ENCODE data around the gene HTR2A.

HTR2A gene

DNA sequence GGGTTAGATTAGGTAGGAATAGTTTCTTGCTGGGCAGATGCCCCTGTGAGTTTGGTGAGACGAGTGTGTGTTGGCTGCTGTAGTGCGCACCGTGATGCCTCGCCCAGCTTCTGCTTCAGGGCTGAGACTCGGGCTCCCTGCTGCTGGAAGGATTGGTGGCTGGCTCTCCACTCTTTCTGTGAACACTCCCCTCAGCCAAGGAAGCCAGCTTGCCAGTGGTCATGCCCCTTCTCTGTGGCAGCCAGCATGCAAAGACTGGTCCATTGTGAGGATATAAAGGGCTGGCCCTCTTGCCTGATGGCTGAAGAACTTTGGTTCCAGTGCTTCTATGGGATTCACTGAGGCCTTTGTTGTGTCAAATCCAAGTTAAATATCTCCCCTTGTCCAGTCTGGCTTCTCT, 2.9 kb upstream of the HTR2A start:
- H3K79me2 ChIP-seq (ENCODE audit: low read length) = no peaks in the 10 kb centered on the region
- H3K27me3 ChIP-seq (replicated peaks; ENCODE audit: insufficient read depth, low read length) = no peaks in the 10 kb centered on the region
- no peak overlapping the region for H3K4me3 ChIP-seq (ENCODE audit: low read length)

DNA sequence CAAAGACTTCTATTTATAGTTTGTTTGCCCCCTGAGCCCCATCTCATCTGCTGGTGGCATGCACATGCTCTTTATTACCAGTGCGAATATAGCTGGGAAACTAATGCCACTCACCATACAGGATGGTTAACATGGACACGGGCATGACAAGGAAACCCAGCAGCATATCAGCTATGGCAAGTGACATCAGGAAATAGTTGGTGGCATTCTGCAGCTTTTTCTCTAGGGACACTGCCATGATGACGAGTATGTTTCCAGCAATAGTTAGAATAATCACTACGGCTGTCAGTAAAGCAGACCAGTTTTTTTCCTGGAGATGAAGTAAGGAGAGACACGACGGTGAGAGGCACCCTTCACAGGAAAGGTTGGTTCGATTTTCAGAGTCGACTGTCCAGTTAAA, 1.5 kb downstream of the HTR2A start:
- Histone ChIP-seq H3K4me1 (ENCODE audit: low read length) (no peaks in the 10 kb centered on the region), H4K20me1 (ENCODE audit: insufficient read depth, low read length) (no peaks in the 10 kb centered on the region), H2AFZ (ENCODE audit: low read length) (no peak overlapping the region), H3K9me2 (replicated peaks; ENCODE audit: insufficient read depth, low read length) (no peaks in the 10 kb centered on the region), H3K4me3 (ENCODE audit: low read length) (no peak overlapping the region), H3K79me2 (ENCODE audit: low read length) (no peaks in the 10 kb centered on the region), H3K36me3 (replicated peaks; ENCODE audit: insufficient read depth, low read length) (no peaks in the 10 kb centered on the region), H3K9ac (ENCODE audit: low read length) (no peak overlapping the region), H3F3A (ENCODE audit: insufficient read depth, low read length) (no peaks in the 10 kb centered on the region), H3K27me3 (replicated peaks; ENCODE audit: insufficient read depth, low read length) (no peaks in the 10 kb centered on the region), H3K9me3 (replicated peaks; ENCODE audit: insufficient read depth, low read length) (no peaks in the 10 kb centered on the region), H3K4me2 (ENCODE audit: low read depth, low read length) (no peak overlapping the region), H3K27ac (ENCODE audit: low read length) (no peak overlapping the region)
- TF ChIP-seq, protein P1, sequence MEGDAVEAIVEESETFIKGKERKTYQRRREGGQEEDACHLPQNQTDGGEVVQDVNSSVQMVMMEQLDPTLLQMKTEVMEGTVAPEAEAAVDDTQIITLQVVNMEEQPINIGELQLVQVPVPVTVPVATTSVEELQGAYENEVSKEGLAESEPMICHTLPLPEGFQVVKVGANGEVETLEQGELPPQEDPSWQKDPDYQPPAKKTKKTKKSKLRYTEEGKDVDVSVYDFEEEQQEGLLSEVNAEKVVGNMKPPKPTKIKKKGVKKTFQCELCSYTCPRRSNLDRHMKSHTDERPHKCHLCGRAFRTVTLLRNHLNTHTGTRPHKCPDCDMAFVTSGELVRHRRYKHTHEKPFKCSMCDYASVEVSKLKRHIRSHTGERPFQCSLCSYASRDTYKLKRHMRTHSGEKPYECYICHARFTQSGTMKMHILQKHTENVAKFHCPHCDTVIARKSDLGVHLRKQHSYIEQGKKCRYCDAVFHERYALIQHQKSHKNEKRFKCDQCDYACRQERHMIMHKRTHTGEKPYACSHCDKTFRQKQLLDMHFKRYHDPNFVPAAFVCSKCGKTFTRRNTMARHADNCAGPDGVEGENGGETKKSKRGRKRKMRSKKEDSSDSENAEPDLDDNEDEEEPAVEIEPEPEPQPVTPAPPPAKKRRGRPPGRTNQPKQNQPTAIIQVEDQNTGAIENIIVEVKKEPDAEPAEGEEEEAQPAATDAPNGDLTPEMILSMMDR (IDR thresholded peaks at IDR 0.05; ENCODE audit: low read length) = no peak
- TF ChIP-seq EZH2 (optimal IDR thresholded peaks at IDR 0.05; ENCODE audit: low read depth, low read length) (no peak), EZH2phosphoT487 (IDR thresholded peaks at IDR 0.05; ENCODE audit: low read length) (no peak)
- no peak for DNase-seq

More for the DNA sequence above, 2.9 kb upstream of the HTR2A start:
- Histone ChIP-seq H4K20me1 (ENCODE audit: insufficient read depth, low read length) (no peaks in the 10 kb centered on the region), H3F3A (ENCODE audit: insufficient read depth, low read length) (no peaks in the 10 kb centered on the region), H3K4me2 (ENCODE audit: low read depth, low read length) (no peak overlapping the region), H3K9me2 (replicated peaks; ENCODE audit: insufficient read depth, low read length) (no peaks in the 10 kb centered on the region), H3K27ac (ENCODE audit: low read length) (no peak overlapping the region), H3K9ac (ENCODE audit: low read length) (no peak overlapping the region), H3K36me3 (replicated peaks; ENCODE audit: insufficient read depth, low read length) (no peaks in the 10 kb centered on the region), H3K4me1 (ENCODE audit: low read length) (no peaks in the 10 kb centered on the region), H3K9me3 (replicated peaks; ENCODE audit: insufficient read depth, low read length) (no peaks in the 10 kb centered on the region), H2AFZ (ENCODE audit: low read length) (no peak overlapping the region)
- no peak for DNase-seq
- TF ChIP-seq, protein P1 (IDR thresholded peaks at IDR 0.05; ENCODE audit: low read length) = no peak
- TF ChIP-seq EZH2phosphoT487 (IDR thresholded peaks at IDR 0.05; ENCODE audit: low read length) (no peak), EZH2 (optimal IDR thresholded peaks at IDR 0.05; ENCODE audit: low read depth, low read length) (no peak)

DNA sequence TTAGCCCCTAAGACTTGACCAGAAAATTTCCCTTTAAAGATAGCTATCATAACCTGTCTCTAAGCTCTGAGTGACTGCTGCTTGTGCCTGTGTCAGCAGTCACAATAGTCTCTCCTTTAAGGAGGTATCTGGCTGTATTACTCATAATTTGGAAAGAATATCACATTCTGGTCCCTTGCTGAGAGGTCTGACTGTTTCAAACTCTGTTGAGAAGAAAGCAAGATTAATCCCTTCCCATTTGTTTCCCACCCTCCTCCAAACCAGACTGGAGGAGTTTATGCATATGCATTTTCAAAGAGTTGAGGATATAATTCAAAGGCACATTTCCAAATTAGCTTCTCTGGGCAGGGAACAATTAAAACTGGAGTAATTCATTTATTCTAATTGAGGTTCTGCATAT, 2.3 kb downstream of the HTR2A start:
- Histone ChIP-seq H3K79me2 (ENCODE audit: low read length) (no peaks in the 10 kb centered on the region), H2AFZ (ENCODE audit: low read length) (peak overlapping the region; percentile 91; the same call in 1 of the 2 replicates)

More for the DNA sequence above, 2.3 kb downstream of the HTR2A start:
- Histone ChIP-seq H3K4me3 (ENCODE audit: low read length) (peak overlapping the region; percentile 74), H3K4me1 (ENCODE audit: low read length) (no peaks in the 10 kb centered on the region), H3K9me2 (replicated peaks; ENCODE audit: insufficient read depth, low read length) (no peaks in the 10 kb centered on the region), H3K27ac (ENCODE audit: low read length) (no peak overlapping the region), H3K27me3 (replicated peaks; ENCODE audit: insufficient read depth, low read length) (no peaks in the 10 kb centered on the region), H3K9ac (ENCODE audit: low read length) (no peak overlapping the region), H3F3A (ENCODE audit: insufficient read depth, low read length) (no peaks in the 10 kb centered on the region), H3K4me2 (ENCODE audit: low read depth, low read length) (peak overlapping the region; percentile 69; the same call in 1 of the 2 replicates), H4K20me1 (ENCODE audit: insufficient read depth, low read length) (no peaks in the 10 kb centered on the region), H3K9me3 (replicated peaks; ENCODE audit: insufficient read depth, low read length) (no peaks in the 10 kb centered on the region), H3K36me3 (replicated peaks; ENCODE audit: insufficient read depth, low read length) (no peaks in the 10 kb centered on the region)
- no peak for DNase-seq
- TF ChIP-seq EZH2phosphoT487 (IDR thresholded peaks at IDR 0.05; ENCODE audit: low read length) = no peak
- TF ChIP-seq, protein P1 (IDR thresholded peaks at IDR 0.05; ENCODE audit: low read length) = no peak
- TF ChIP-seq EZH2 (optimal IDR thresholded peaks at IDR 0.05; ENCODE audit: low read depth, low read length) = no peak

All from MM.1S (cell line).